Stimulated activated CD4-positive, alpha-beta T cell treated with anti-CD3 and anti-CD28 coated beads, Interleukin-1b, Interleukin-23, amount 100 ng/mL, for 24 hours (primary cell): ENCODE measurements around the gene TTYH3.

Experiments
- DNase-seq, 4 experiments: peaks; one replicate each; pipeline ENCODE4 v3.0.0-alpha.2; 2020; ENCODE audit warnings: low read depth in 4 of 4, low spot score in 1 of 4

The TTYH3 gene

DNA sequence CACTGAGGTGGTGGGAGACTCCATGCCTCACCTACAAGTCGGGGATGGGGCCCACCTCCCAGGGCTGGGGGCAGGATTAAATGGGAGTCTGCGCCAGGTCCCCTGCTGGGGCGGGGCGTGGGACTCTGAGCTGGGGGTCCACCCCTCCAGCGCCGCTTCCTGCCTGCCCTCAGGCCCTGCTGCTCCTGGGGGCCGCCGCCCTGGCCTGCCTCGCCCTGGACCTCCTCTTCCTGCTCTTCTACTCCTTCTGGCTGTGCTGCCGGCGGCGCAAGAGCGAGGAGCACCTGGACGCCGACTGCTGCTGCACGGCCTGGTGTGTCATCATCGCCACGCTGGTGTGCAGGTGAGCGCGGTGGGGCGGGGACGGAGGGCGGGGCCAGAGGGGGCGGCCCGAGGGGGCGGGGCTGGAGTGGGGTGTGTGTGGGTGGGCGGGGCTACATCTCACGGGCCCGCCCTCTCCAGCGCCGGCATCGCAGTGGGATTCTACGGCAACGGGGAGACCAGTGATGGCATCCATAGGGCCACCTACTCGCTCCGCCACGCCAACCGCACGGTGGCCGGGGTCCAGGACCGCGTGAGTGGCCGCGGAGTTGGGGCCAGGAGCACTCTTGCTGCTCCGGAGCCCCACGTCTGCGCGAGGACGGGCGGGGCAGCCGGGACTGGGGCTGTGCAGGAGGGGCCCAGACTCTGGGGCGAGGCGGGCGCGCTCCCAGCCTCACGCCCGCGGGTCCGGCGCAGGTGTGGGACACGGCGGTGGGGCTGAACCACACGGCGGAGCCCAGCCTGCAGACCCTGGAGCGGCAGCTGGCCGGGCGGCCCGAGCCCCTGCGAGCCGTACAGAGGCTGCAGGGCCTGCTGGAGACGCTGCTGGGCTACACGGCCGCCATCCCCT, 15.1 kb downstream of the TTYH3 start:
- DNase-seq: no peak

DNA sequence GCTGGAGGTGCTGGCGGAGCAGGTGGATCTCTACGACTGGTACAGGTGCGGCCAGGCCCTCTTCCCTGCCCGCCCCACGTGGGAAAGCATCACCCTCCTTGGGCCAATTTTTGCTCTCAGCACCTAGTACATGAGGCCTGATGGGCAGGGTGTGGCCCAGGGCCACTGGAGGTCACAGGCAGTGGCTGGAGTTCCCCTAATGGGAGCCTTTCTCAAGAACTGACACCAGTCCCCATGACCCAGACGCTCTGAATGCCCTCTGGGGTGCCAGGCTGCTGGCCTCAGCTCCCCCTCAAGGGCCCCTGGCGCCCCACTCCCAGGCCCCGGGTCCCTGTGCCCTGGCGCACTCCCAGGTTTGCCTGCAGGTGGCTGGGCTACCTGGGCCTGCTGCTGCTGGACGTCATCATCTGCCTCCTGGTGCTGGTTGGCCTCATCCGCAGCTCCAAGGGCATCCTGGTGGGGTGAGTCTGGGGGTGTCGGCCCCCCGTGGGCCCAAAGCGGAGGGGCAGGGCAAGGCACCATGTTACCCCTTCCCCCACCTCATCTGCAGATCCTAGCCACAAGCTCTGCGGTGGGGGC, 15.9 kb downstream of the TTYH3 start:
- no peak for DNase-seq

DNA sequence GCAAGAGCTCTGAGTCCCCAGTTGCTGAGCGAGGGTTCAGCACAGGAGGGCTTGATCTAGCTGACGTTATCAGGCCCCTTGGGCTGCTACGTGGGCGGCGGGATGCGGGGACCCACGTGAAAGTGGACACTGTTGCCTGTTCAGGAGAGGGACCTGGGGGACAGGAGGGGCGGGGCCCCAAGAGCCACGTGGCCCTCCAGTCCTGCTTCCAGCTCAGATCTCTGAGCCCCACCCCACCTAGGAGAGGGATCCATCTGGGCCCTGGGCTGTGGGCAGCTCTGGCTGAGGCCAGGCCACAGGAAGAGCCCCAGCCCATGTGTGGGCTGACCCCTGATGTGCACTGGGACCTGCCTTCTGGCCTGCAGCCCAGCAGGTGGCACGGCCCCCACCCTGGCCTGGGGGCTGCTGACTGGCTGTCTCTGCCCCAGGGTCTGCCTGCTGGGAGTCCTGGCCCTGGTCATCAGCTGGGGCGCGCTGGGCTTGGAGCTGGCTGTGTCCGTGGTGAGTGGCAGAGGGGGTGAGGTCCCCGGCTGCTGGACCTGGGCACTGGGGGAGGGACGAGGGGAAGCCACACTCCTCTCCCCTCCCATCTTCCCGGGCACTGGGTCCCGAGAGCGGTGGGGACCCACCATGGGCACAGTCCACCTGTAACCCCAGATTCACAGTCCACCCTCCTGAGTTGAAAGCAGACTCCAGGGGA, 17.5 kb downstream of the TTYH3 start:
- DNase-seq: no peak

DNA sequence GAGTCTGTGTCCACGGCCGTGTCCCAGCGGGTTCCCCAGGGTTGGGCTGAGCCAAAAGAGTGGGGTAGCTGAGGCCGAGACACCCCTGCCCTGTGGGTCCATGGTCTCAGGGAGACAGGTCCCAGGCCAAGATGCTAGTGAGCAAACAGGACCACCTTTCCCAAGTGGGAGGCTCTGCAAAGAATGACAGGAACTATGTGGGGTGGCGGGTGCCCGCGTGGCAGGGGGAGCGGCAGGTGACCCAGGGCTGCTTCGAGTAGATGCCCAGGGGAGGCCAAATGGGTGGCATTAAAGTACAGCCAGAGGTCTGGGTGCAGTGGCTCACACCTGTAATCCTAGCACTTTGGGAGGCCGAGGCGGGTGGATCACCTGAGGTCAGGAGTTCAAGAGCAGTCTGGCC, 18.2 kb downstream of the TTYH3 start:
- DNase-seq: no peak

DNA sequence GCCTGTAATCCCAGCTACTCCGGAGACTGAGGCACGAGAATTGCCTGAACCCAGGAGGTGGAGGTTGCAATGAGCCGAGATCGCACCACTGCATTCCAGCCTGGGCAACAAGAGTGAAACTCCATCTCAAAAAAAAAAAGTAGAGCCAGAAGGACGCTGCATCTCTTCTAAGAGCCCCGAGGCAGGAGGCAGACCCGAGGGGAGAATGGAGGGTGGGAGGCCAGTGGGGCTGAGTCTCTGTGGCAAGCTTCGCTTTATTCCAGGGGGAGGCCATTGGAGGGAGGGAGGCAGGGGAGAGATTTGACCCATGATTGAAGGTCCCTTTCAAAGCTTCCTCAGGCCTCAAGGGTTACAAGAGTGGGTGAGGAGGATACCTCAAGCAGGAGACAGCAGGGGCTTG, 18.7 kb downstream of the TTYH3 start:
- DNase-seq: no peak

DNA sequence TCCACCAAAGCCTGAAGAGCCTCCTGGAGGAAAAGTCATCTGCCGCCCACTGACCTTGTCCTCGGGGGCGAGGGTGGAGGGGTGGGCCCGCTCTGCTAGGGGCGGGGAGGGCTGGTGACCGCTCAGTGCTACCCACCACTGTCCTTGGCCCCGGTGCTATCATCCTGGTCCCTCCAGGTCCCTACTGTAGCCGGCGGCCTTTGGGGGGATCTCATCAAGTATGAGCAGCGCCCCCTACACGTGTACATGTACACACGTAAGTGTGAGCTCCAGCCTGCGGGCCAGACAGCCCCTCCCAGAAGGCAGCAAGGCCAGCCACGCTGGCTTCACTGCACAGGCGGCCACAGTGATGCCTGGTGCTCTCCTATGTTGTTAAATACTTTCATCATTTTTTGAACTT, 19.6 kb downstream of the TTYH3 start:
- no peak for DNase-seq

DNA sequence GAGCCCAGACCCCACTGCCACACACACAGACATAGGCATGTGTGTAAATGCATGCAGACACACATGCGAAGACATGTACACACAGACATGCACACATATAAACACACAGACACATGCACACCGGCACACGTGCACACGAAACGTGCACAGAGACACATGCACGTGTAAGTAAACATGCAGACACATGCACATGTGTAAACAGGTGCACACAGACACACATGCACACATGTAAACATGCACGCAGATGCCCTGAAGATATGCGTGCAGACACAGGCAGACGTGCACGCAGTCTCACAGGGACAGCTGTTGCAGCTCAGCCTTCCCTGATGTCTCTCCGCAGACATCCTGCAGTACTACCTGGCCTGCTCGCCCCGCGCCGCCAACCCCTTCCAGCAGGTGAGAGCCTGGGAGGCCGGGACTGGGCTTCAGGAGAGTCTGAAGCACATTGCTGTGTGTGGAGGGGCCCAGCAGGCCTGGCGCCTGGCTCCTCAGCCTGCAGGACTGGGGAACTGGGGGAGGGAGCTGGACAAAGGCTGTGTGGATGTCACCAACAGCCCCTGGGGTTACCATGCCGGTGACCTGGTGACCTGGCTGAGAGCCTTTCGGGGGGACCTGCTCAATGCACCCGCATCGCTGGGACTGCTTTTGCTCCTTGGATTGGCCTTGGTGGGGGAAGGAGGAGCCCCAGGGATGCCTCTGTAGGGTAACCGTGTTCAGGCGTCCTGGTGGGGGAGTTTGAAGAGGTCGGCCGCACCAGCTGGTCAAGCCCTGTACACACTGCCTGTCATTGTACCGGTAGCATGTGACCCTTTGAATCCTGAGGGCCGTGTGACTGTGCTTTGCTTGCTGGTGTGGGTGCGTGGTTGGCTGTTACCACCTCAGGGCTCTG, 20.3 kb downstream of the TTYH3 start:
- DNase-seq: no peak

DNA sequence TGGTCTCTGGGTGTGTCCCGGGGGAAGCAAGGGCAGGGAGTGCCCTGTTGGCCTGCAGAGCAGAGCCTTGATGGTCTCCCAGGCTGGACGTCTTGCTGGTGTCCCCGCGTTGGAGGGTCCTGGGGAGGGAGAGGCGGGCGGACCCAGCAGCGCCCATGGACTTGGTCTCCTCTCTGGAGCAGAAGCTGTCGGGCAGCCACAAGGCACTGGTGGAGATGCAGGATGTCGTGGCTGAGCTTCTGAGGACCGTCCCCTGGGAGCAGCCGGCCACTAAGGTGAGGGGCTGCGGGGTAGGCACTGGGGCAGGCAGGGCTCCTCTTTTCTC, 20.9 kb downstream of the TTYH3 start:
- DNase-seq: no peak

DNA sequence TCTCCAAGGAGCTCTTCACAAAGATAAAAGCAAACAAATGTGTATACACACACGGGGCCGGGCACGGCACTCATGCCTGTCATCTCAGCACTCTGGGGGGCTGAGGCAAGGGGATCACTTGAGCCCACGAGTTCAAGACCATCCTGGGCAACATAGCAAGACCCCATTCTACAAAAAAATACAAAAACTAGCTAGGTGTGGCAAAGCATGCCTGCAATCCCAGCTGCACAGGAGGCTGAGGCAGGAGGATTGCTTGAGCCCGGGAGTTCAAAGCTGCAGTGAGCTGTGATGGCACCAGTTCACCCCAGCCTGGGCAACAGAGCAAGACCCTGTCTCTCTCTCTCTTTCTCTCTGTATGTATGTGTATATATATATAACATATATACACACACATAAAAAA, 22.3 kb downstream of the TTYH3 start:
- DNase-seq: no peak

DNA sequence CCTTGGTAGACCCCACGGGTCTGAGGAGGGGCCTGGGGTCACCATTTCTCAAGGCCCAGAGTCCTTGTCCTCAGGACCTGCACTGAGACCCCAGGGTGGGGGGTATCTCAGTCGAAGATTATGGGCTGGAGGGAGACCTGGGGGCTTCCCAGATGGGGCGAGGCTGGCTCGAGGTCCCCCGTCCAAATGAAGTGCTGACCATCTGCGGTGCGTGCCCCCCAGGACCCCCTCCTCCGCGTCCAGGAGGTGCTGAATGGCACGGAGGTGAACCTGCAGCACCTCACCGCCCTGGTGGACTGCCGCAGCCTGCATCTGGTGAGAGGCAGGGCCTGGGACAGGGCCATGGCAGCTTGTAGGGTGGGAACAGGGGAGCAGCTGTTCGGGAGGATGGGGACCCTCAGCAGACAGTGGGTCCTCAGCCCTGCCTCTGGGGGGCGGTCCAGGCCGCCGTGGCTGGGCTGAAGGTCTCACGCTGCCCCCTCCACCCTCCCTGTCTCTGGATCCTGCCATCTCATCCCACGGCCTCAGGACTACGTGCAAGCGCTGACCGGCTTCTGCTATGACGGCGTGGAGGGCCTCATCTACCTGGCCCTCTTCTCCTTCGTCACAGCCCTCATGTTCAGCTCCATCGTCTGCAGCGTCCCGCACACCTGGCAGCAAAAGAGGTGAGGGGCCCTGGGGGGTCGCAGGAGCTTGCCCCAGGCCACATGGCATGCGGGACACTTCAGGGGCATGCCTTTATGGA, 24.3 kb downstream of the TTYH3 start:
- DNase-seq: no peak

DNA sequence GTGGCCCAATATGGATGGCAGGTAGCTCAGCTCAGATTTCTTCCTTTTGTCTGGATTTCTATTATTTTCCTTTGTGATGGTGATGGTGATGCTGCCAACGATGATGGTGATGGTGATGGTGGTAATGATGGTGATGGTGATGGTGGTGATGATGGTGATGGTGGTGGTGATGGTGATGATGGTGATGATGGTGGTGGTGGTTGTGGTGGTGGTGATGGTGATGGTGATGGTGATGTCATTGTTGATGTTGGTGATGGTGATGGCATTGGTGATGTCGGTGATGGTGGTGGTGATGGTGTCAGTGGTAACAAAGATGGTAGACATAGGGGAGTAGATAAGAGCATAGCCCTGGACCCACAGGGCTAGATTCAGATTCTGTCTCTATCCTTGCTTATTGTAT, 25.4 kb downstream of the TTYH3 start:
- DNase-seq: no peak

DNA sequence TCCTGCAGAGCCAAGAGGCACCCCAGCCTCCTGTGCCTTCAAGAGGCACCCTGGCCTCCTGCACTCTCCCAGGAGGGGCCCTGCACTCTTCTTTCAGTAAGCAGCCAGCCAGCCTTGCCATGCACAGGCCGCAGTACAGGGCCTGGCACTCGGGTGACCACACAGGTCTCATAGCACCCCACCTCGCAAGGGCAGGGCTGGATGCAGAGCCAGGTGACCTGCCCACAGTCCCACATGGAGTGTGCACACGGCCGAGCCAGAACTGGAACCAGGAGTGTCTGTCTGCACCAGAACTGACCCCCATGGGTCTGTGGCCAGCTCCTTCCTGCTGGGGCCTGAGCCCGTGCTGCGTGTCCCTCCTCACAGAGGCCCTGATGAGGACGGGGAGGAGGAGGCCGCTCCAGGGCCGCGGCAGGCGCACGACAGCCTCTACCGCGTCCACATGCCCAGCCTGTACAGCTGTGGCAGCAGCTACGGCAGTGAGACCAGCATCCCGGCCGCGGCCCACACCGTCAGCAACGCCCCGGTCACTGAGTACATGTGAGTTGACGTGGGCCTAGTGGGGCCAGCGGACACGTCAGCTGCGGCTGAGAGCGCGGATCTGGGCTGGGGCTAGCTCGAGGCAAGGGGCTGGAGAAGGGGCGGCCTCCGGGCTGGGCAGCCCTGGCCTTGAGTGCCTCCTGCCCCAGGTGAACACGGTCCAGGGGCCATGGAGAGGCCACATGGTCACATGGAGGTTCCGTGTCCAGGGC, 26.3 kb downstream of the TTYH3 start:
- no peak for DNase-seq

DNA sequence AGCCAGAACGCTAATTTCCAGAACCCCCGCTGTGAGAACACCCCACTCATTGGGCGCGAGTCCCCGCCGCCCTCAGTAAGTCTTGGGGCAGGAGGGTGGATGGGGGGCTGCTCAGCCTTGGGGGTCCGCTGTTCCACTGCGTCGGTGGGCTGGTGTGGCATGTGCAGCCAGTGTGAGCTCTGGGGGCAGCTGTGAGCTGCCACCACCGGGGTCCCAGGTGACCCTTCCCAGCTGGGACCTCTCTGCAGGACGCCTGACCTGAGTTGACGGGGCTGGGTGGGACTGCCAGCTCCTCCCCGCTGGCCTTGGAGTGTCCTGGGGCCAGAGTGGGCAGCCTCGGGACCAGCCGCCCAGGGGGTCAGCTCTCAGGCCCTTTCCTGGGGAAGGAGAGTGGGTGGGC, 27.2 kb downstream of the TTYH3 start:
- no peak for DNase-seq

DNA sequence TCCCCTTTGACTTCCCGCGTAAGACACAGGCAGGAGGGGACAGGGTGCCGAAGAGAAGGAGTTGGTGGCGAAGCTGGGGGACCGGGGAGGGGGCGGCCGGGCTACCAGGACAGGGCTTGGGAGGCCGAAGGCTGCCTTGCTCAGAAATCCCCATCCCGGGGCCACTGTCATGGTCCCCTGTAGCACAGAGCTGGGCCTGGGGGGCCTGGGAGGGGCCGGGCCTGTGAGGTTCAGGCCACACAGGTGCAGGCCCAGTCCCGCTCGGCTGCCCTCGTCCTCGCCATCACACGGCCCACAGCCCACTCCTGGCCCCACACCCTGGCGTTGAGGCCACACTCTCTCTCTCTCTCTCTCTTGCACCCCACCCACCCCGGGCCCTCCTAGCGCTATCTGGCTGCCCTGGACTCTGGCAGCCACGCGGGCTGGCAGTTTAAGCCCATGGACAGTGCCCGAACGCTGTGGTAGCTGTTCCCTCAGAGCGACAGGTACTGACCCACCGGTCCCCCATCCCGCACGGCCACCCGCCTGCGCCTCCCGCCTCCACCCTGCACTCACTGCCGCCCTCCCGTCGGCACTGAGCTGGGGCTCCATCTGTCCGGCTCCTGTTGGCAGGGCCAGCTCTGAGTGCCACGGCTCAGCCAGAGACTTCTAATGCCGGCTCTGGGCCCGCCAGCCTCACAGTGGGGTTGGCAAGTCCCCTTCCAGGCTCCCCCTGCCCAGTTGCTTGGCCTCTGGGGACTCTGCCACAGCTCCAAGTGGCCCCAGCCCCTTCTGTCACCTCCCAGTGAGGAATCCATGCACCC, 28.0 kb downstream of the TTYH3 start:
- DNase-seq: no peak

DNA sequence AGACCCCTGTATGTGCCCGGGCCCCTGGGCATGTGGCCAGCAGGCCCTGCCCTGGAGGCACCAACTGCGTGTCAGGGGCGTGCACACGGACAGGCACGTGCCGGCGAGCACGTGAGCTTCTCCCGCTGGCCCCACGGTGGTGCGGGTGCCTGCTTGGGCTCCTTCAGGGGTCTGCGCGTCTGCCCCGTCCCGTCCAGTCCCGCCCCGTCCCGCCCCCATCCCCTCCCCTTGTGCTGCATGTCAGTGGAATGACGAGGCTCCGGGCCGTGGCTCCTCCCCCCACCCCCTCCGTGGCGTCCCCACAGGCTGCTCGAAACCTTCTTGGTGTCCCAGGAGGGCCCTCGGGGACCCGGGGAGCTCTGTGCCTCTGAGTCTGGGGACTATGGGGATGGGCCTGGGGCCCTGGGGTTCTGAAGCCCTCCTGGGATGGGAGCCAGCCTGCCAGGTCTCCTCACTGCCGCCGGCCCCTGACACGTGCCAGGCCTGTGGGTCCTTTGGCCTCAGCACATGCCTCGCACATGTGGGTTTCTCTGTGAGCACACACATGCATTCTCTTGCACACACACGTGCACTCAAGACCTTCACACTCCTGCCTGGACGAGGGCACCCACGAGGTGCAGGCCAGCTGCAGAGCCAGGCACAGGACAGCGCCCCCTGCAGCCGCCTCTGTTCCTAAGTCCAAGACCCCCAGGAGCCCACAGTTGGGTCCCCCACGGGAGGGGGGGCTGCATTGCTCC, 28.7 kb downstream of the TTYH3 start:
- no peak for DNase-seq

DNA sequence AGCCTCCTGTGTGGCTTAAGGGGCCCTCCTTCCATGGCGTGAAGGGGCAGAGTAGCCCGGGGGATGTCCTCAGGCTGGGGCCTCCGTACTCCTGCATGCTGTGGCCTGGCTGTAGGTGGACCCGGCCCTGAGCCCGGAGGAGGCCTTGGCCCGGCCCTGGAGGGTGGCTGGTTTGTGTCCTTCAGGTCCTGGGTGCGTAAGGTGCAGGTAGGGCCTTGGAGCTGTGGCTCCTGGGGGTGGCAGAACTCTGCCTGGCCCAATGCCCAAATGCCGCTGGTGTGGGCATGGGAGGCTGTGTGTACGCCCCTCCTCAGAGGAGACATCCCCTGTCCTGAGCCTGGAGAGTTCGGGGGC, 29.3 kb downstream of the TTYH3 start:
- no peak for DNase-seq

DNA sequence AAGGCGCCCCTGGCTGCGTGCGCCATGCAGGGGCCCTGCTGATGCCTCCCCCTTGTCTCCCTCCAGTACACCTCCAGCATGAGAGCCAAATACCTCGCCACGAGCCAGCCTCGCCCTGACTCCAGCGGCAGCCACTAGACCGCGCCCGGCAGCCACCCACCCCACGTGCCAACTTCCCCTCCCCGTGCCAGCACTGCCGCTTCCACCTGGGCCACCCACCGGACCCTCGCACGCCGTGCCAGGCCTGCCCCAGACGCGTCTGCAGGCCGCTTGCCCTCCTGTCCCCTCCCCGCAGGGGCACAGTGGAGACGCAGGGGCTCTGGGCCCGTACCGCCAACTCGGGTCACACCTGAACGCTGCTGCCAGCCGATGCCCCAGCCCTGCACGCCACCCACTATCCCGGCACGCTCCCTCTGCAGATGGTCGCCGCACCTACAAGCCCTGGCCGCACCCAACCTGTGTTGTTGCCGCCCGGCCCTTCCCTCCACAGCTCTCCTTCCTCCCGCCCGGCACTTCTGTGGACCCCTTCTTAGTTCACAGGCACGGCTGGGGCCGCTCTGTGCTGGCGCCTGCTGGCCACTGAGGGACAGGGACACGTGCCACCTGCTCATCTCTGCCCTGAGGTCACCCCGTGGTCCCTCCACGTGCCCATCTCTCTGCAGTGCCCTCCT, 30.0 kb downstream of the TTYH3 start:
- no peak for DNase-seq
